Fibroblast of lung (primary cell): ENCODE results near the gene IL4. TPM values are rescaled to one million over a fixed set of nuclear protein-coding genes. Genes with fewer than 3 reads are reported as not detected.

Experiments
- DNase-seq, 2 donors: peaks; one replicate each; pipeline versions ENCODE4 v3.0.0 to v3.0.0-alpha.2; 2010; ENCODE audit warnings: low read depth in 2 of 2
- H2AFZ ChIP-seq: 2 replicates; pipeline ENCODE4 v1.5.1; 2012; ENCODE audit warnings: low read length, control low read depth, inconsistent platforms
- H3K27ac ChIP-seq: 2 replicates; pipeline ENCODE4 v1.5.1; 2011; ENCODE audit warnings: low read length, control low read depth; ENCODE audit not compliant: insufficient read depth
- H3K27me3 ChIP-seq: 2 replicates; pipeline ENCODE4 v1.5.1; 2011; ENCODE audit warnings: mild to moderate bottlenecking, low read length; ENCODE audit not compliant: control insufficient read depth, insufficient read depth
- H3K36me3 ChIP-seq: 2 replicates; pipeline ENCODE4 v1.5.1; 2011; ENCODE audit warnings: low read length; ENCODE audit not compliant: control insufficient read depth, insufficient read depth
- H3K4me1 ChIP-seq: 2 replicates; pipeline ENCODE4 v1.5.1; 2011; ENCODE audit warnings: low read length; ENCODE audit not compliant: control insufficient read depth, insufficient read depth; ENCODE audit errors: extremely low read depth
- H3K4me2 ChIP-seq: 2 replicates; pipeline ENCODE4 v1.5.1; 2011; ENCODE audit warnings: low read length, control low read depth; ENCODE audit not compliant: insufficient read depth; ENCODE audit errors: extremely low read depth
- H3K4me3 ChIP-seq, 4 experiments: fragments of 200-600 bp in 1 of 4; sonication (generic) in 1 of 4; replicated peaks in 1 of 4; 2 replicates each; pipeline ENCODE4 v1.5.1; 2011 to 2016; ENCODE audit warnings: low read length in 4 of 4, low read depth in 3 of 4, mild to moderate bottlenecking in 3 of 4, control low read depth in 2 of 4, inconsistent platforms in 1 of 4, mixed read lengths in 1 of 4; ENCODE audit not compliant: insufficient read depth in 1 of 4; ENCODE audit errors: control extremely low read depth in 1 of 4
- H3K79me2 ChIP-seq: 2 replicates; pipeline ENCODE4 v1.5.1; 2012; ENCODE audit warnings: mild to moderate bottlenecking, low read length, inconsistent platforms; ENCODE audit not compliant: control insufficient read depth, insufficient read depth
- H3K9ac ChIP-seq: 2 replicates; pipeline ENCODE4 v1.5.1; 2011; ENCODE audit warnings: mild to moderate bottlenecking, low read length, control low read depth; ENCODE audit not compliant: insufficient read depth
- H3K9me3 ChIP-seq: 2 replicates; pipeline ENCODE4 v1.5.1; 2012; ENCODE audit warnings: low read depth, low read length; ENCODE audit not compliant: control insufficient read depth, insufficient read depth
- H4K20me1 ChIP-seq: 2 replicates; pipeline ENCODE4 v1.5.1; 2011; ENCODE audit warnings: low read length; ENCODE audit not compliant: control insufficient read depth, insufficient read depth; ENCODE audit errors: extremely low read depth
- EZH2 ChIP-seq: IDR thresholded peaks from 2 replicates; pipeline ENCODE4 v1.5.1; 2012; ENCODE audit warnings: low read length, control low read depth, mild to moderate bottlenecking; ENCODE audit errors: missing control alignments
- polyA minus RNA-seq: library from RNA; depleted of rRNA, polyadenylated mRNA; stranded (reverse); fragments of >200 nt; gene quantifications from 2 replicates; pipeline ENCODE4 v1.2.3, GENCODE V29; 2011; ENCODE audit warnings: low replicate concordance
- polyA plus RNA-seq, 2 donors: library from polyadenylated mRNA; depleted of rRNA in 1 of 2; stranded (reverse) in 1 of 2; unstranded in 1 of 2; fragments of >200 nt; gene quantifications; 2 replicates each; pipeline ENCODE4 v1.2.1, GENCODE V29; 2011 to 2012; ENCODE audit warnings: missing spikeins in 1 of 2
- total RNA-seq: library from RNA; depleted of rRNA; stranded (reverse); fragments of >200 nt; gene quantifications from 2 replicates; pipeline ENCODE4 v1.2.1, GENCODE V29; 2014
- TF ChIP-seq, protein P1 (sequence below), 2 donors: IDR thresholded peaks in 1 of 2; conservative IDR thresholded peaks in 1 of 2; 1 replicate in 1 of 2; 2 replicates in 1 of 2; pipeline ENCODE4 v1.5.1; 2011 to 2012; ENCODE audit warnings: low read length in 2 of 2, control low read depth in 1 of 2, inconsistent platforms in 1 of 2, low read depth in 1 of 2, mild to moderate bottlenecking in 1 of 2

Gene IL4
- total RNA-seq, result not detected in 2 replicates
- polyA plus RNA-seq, result not detected in 2 replicates
- polyA plus RNA-seq (2012), result not detected in 2 replicates
- not detected in 2 replicates for polyA minus RNA-seq

GRCh38 chr5:132673939-132674630 lies at the start of gene IL4:
Gene IL4, plus strand, starts transcription at chr5:132673989. Its CDS starts 62 bp downstream, at chr5:132674051.
- Histone ChIP-seq H3K4me1 (peaks cover 21% of the 10 kb centered on the region), H3K4me2 (peak within 1 kb of the TSS; percentile 73), H2AFZ (peak within 1 kb of the TSS; percentile 75), H3K36me3 (no peaks in the 10 kb centered on the region), H3K4me3 (peak within 1 kb of the TSS in 1 of 4 experiments; percentile 26), H3K27me3 (no peaks in the 10 kb centered on the region), H3K27ac (peak within 1 kb of the TSS; percentile 81), H3K9me3 (no peaks in the 10 kb centered on the region), H3K79me2 (no peaks in the 10 kb centered on the region), H4K20me1 (no peaks in the 10 kb centered on the region), H3K9ac (peak within 1 kb of the TSS; percentile 27)
- TF ChIP-seq, protein P1, sequence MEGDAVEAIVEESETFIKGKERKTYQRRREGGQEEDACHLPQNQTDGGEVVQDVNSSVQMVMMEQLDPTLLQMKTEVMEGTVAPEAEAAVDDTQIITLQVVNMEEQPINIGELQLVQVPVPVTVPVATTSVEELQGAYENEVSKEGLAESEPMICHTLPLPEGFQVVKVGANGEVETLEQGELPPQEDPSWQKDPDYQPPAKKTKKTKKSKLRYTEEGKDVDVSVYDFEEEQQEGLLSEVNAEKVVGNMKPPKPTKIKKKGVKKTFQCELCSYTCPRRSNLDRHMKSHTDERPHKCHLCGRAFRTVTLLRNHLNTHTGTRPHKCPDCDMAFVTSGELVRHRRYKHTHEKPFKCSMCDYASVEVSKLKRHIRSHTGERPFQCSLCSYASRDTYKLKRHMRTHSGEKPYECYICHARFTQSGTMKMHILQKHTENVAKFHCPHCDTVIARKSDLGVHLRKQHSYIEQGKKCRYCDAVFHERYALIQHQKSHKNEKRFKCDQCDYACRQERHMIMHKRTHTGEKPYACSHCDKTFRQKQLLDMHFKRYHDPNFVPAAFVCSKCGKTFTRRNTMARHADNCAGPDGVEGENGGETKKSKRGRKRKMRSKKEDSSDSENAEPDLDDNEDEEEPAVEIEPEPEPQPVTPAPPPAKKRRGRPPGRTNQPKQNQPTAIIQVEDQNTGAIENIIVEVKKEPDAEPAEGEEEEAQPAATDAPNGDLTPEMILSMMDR (conservative IDR thresholded peaks at IDR 0.05 in 1 of 2, IDR thresholded peaks at IDR 0.05 in 1 of 2; ENCODE audit: low read depth in 1 of 2, low read length in 2 of 2), result no peak
- TF ChIP-seq EZH2, result no peak
- no peak for DNase-seq

DNA sequence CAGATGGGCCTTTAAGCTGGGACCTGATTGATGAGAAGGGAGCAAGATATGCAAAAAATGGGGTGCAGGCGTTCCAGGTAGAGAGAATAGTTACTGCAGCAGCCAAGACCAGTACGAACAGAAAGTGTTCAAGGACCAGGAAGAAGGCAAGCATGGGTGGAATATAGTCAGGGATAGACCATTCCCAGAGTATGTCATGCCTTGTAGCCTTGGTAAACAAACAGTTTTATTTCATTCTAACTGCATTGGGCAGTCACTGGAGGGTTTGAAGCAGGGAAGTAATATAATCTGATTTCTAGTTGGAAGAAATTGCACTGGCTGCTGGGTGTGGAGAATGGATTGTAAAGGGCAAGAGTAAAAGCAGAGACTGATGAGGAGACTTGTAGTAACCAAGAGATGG lies 46.3 kb upstream of the IL4 start:
- no peaks in the 10 kb centered on the region for H4K20me1 ChIP-seq
- no peak overlapping the region for H3K4me3 ChIP-seq
- H3K27ac ChIP-seq, result no peak overlapping the region
- H3K4me2 ChIP-seq, result no peak overlapping the region
- H3K27me3 ChIP-seq, result no peaks in the 10 kb centered on the region
- H3K79me2 ChIP-seq, result no peaks in the 10 kb centered on the region
- H3K9me3 ChIP-seq, result no peaks in the 10 kb centered on the region
- DNase-seq, result no peak
- H2AFZ ChIP-seq, result no peak overlapping the region
- H3K9ac ChIP-seq, result no peak overlapping the region
- H3K36me3 ChIP-seq, result no peaks in the 10 kb centered on the region
- no peaks in the 10 kb centered on the region for H3K4me1 ChIP-seq
- no peak for TF ChIP-seq EZH2

DNA sequence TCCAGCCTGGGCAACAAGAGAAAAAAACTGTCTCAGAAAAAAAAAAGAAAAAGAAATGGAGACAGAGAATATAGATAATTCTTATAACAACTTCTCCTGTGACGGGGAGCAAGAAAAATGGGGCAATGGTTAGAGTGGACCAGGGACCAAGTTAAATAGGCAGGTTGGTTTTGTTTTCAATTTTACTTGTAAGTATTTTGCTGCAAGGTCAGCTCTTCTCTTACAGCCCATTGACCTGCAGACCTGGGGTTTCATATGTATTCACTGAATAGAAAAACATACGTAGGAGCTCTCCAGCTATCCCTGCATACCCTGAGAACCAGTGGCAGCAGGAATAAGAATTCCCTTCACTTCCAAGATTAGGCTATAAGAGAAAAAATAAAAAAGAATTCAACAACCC lies 45.0 kb upstream of the IL4 start:
- Histone ChIP-seq H2AFZ (no peak overlapping the region), H4K20me1 (no peaks in the 10 kb centered on the region), H3K4me1 (no peaks in the 10 kb centered on the region), H3K4me3 (no peak overlapping the region), H3K27me3 (no peaks in the 10 kb centered on the region), H3K4me2 (no peak overlapping the region), H3K9ac (no peak overlapping the region), H3K36me3 (no peaks in the 10 kb centered on the region), H3K79me2 (no peaks in the 10 kb centered on the region), H3K27ac (no peak overlapping the region), H3K9me3 (no peaks in the 10 kb centered on the region)
- no peak for DNase-seq
- no peak for TF ChIP-seq EZH2
- TF ChIP-seq, protein P1 (conservative IDR thresholded peaks at IDR 0.05 in 1 of 2, IDR thresholded peaks at IDR 0.05 in 1 of 2; ENCODE audit: low read depth in 1 of 2, low read length in 2 of 2), result no peak
